HepG2 (cell line): ENCODE data around the gene KCNK7. TPM values are rescaled to one million over a fixed set of nuclear protein-coding genes. Genes with fewer than 3 reads are reported as not detected.

ENCODE experiments used
- BCL6 ChIP-seq: IDR thresholded peaks from 2 replicates; pipeline ENCODE4 v1.6.1; 2016; ENCODE audit warnings: missing genetic modification reagents, missing compliant biosample characterization
- CEBPB ChIP-seq: IDR thresholded peaks from 2 replicates; pipeline ENCODE4 v1.6.1; 2011; ENCODE audit warnings: low read depth, low read length, improper control_type of control experiment, borderline replicate concordance
- CERS6 ChIP-seq: sonication (generic); formaldehyde crosslinking; IDR thresholded peaks from 2 replicates; pipeline ENCODE4 v1.5.0; 2020; ENCODE audit warnings: missing genetic modification reagents
- CREB1 ChIP-seq, 2 experiments: fragments of 450-650 bp in 1 of 2; IDR thresholded peaks; 2 replicates each; pipeline ENCODE4 v1.6.1; 2016 to 2017; ENCODE audit warnings: control low read depth in 1 of 2, mild to moderate bottlenecking in 1 of 2, missing compliant biosample characterization in 1 of 2, missing genetic modification characterization in 1 of 2
- FOXC1 ChIP-seq: sonication (generic); formaldehyde crosslinking; IDR thresholded peaks from 2 replicates; pipeline ENCODE4 v1.8.0; 2022; ENCODE audit warnings: mild to moderate bottlenecking, missing genetic modification reagents, borderline replicate concordance
- GATAD2A ChIP-seq: IDR thresholded peaks from 2 replicates; pipeline ENCODE4 v1.6.1; 2016
- KDM1A ChIP-seq: IDR thresholded peaks from 2 replicates; pipeline ENCODE4 v1.6.1; 2016; ENCODE audit warnings: missing compliant biosample characterization
- NFRKB ChIP-seq: fragments of 450-650 bp; IDR thresholded peaks from 2 replicates; pipeline ENCODE4 v1.6.1; 2017
- NKX3-1 ChIP-seq: sonication (generic); formaldehyde crosslinking; IDR thresholded peaks from 2 replicates; pipeline ENCODE4 v1.5.0; 2020; ENCODE audit warnings: missing genetic modification reagents
- PHF21A ChIP-seq: sonication (generic); formaldehyde crosslinking; IDR thresholded peaks from 2 replicates; pipeline ENCODE4 v1.5.0; 2020; ENCODE audit warnings: mild to moderate bottlenecking, missing genetic modification reagents
- SP5 ChIP-seq: IDR thresholded peaks from 2 replicates; pipeline ENCODE4 v1.6.1; 2016; ENCODE audit warnings: low read depth, borderline replicate concordance
- SRF ChIP-seq: IDR thresholded peaks from 2 replicates; pipeline ENCODE4 v1.6.1; 2011; ENCODE audit warnings: mild to moderate bottlenecking, low read depth, low read length, moderate library complexity
- TARDBP ChIP-seq: sonication (generic); formaldehyde crosslinking; IDR thresholded peaks from 2 replicates; pipeline ENCODE4 v1.8.0; 2022; ENCODE audit warnings: mild to moderate bottlenecking, missing genetic modification reagents
- TCF7L2 ChIP-seq: IDR thresholded peaks from 2 replicates; pipeline ENCODE4 v1.6.1; 2011; ENCODE audit warnings: mild to moderate bottlenecking, low read depth, low read length, moderate library complexity
- TEAD2 ChIP-seq: sonication (generic); formaldehyde crosslinking; IDR thresholded peaks from 2 replicates; pipeline ENCODE4 v1.9.0; 2021; ENCODE audit warnings: missing genetic modification reagents
- ZBTB40 ChIP-seq, 2 experiments: fragments of 450-650 bp in 1 of 2; sonication (generic) in 1 of 2; formaldehyde crosslinking in 1 of 2; IDR thresholded peaks; 2 replicates each; pipeline versions ENCODE4 v1.6.1 to v1.8.0; 2016 to 2022; ENCODE audit warnings: antibody characterized with exemption in 1 of 2, mild to moderate bottlenecking in 1 of 2, missing genetic modification reagents in 1 of 2
- ZFAT ChIP-seq: sonication (generic); formaldehyde crosslinking; conservative IDR thresholded peaks from 2 replicates; pipeline ENCODE4 v1.8.1; 2023; ENCODE audit warnings: missing genetic modification reagents, inconsistent platforms
- ZNF124 ChIP-seq: sonication (generic); formaldehyde crosslinking; IDR thresholded peaks from 2 replicates; pipeline ENCODE4 v1.4.0; 2020; ENCODE audit warnings: missing genetic modification reagents
- ZNF143 ChIP-seq: sonication (generic); formaldehyde crosslinking; IDR thresholded peaks from 2 replicates; pipeline ENCODE4 v1.4.0; 2020; ENCODE audit warnings: missing genetic modification reagents
- ZNF326 ChIP-seq: sonication (generic); formaldehyde crosslinking; IDR thresholded peaks from 2 replicates; pipeline ENCODE4 v1.4.0; 2020; ENCODE audit warnings: missing genetic modification reagents, borderline replicate concordance
- ZNF550 ChIP-seq: sonication (generic); formaldehyde crosslinking; IDR thresholded peaks from 2 replicates; pipeline ENCODE4 v1.4.0; 2020; ENCODE audit warnings: mild to moderate bottlenecking, missing genetic modification reagents, borderline replicate concordance
- ZNF619 ChIP-seq: sonication (generic); formaldehyde crosslinking; IDR thresholded peaks from 2 replicates; pipeline ENCODE4 v1.4.0; 2020; ENCODE audit warnings: mild to moderate bottlenecking, missing genetic modification reagents
- polyA plus RNA-seq, 8 experiments: library from polyadenylated mRNA; depleted of rRNA in 3 of 8; stranded (reverse) in 7 of 8; unstranded in 1 of 8; fragments of >200 nt; fragmentation: Illumina TruSeq in 4 of 8; extraction: Trizol in 4 of 8; gene quantifications; 2 replicates each; pipeline versions ENCODE4 v1.2.1 to v1.2.3, GENCODE V29; 2011 to 2016; ENCODE audit warnings: low read depth in 4 of 8, missing spikeins in 1 of 8, mixed read lengths in 1 of 8; ENCODE audit not compliant: insufficient read depth in 1 of 8
- total RNA-seq, 5 experiments: library from RNA; depleted of rRNA; stranded (reverse); fragments of >200 nt; fragmentation: Illumina TruSeq; extraction: Trizol; gene quantifications; 2 replicates each; pipeline ENCODE4 v1.2.3, GENCODE V29; 2016; ENCODE audit warnings: low read depth in 1 of 5

KCNK7 gene
- total and polyA plus RNA-seq, 2 of the 13 experiments (the other 11 are each of a cell fraction or from before 2014, with no cell fraction given), result 0.11 TPM; not detected in 1

GRCh38 chr11:65615229-65615949, 19.8 kb upstream of the KCNK7 start, which contains the start of gene PCNX3 (continued):
- peak; percentile 83; the same call in 1 of the 2 replicates for TF ChIP-seq PHF21A (CRISPR knock-in tag)
- no peak for TF ChIP-seq FOXC1 (CRISPR knock-in tag)
- no peak for TF ChIP-seq KDM1A (CRISPR knock-in tag)
- TF ChIP-seq TEAD2, result no peak
- TF ChIP-seq GATAD2A (CRISPR knock-in tag), result no peak; the same call in 1 of the 2 replicates
- TF ChIP-seq ZNF143, result peak; percentile 72
- peak; percentile 75; the same call in 1 of the 2 replicates for TF ChIP-seq TARDBP (CRISPR knock-in tag)
- TF ChIP-seq BCL6 (CRISPR knock-in tag), result no peak
- TF ChIP-seq CERS6 (CRISPR knock-in tag), result no peak
- no peak for TF ChIP-seq NFRKB
- no peak for TF ChIP-seq ZNF326
- TF ChIP-seq NKX3-1, result no peak
- no peak for TF ChIP-seq ZNF619 (CRISPR knock-in tag)
- TF ChIP-seq ZFAT (CRISPR knock-in tag), result no peak
- TF ChIP-seq SRF, result peak; percentile 96
- TF ChIP-seq ZBTB40 (IDR thresholded peaks at IDR 0.05), result no peak; the same call in 1 of the 2 replicates
- TF ChIP-seq ZBTB40 (CRISPR knock-in tag; IDR thresholded peaks at IDR 0.05), result no peak; the same call in 1 of the 2 replicates
- TF ChIP-seq ZNF124, result 0 out of 2 replicates have a peak, but pooled peaks have one; percentile 42
- no peak for TF ChIP-seq TCF7L2
- no peak for TF ChIP-seq CEBPB
- no peak for TF ChIP-seq ZNF550 (CRISPR knock-in tag)
- TF ChIP-seq SP5 (CRISPR knock-in tag), result peak; percentile 63
- TF ChIP-seq CREB1 (IDR thresholded peaks at IDR 0.05), result peak; percentile 97
- peak; percentile 98 for TF ChIP-seq CREB1 (CRISPR knock-in tag; IDR thresholded peaks at IDR 0.05)
